Spleen (tissue), 7 donors: Measurements from ENCODE around the gene BDH1.

Experiments
- CTCF ChIP-seq, 11 experiments: fragments of 200-600 bp in 7 of 11; fragments of 450-650 bp in 4 of 11; sonication (generic) in 4 of 11; IDR thresholded peaks in 8 of 11; conservative IDR thresholded peaks in 3 of 11; 1 replicate in 7 of 11; 2 replicates in 4 of 11; pipeline versions ENCODE4 v1.4.0 to v1.8.0; 2016 to 2021; ENCODE audit warnings: antibody characterized with exemption in 11 of 11, inconsistent platforms in 4 of 11, mild to moderate bottlenecking in 1 of 11
- POLR2A ChIP-seq, 3 donors: fragments of 450-650 bp; IDR thresholded peaks; one replicate each; pipeline ENCODE4 v1.5.1; 2017; ENCODE audit warnings: antibody characterized with exemption in 3 of 3, mild to moderate bottlenecking in 1 of 3
- POLR2AphosphoS5 ChIP-seq, 3 donors: sonication (generic); formaldehyde crosslinking; IDR thresholded peaks; one replicate each; pipeline ENCODE4 v1.5.1; 2017; ENCODE audit warnings: antibody characterized with exemption in 3 of 3
- donor health status: DM: no; HTN: no; CAD: no; lungs with moderate emphysema.
- donor health status: DM: no; HTN: no; CAD: no.
- donor health status: DM: no; HTN: no; CAD: no.

- TF ChIP-seq CTCF (IDR thresholded peaks at IDR 0.05 in 8 of 11, conservative IDR thresholded peaks at IDR 0.05 in 3 of 11) (no peak), POLR2A (IDR thresholded peaks at IDR 0.05) (no peak), POLR2AphosphoS5 (IDR thresholded peaks at IDR 0.05) (no peak)
Measured at GRCh38 chr3:197484204-197484901, 71.4 kb downstream of the BDH1 start.
